HUDEP-2 (cell line): ENCODE results near the gene ATP6V1D.
A peak's percentile ranks its signal among the peaks of the same experiment; 100 is the strongest.
"Not testable (repeated sequence)": the region's sequence is repeated elsewhere in the genome, so short reads cannot be mapped to it uniquely, and the experiment has no call there.

Experiments
- DNase-seq, 76 experiments: peaks; one replicate each; lab custom pipeline; 2025; ENCODE audit not compliant: unreplicated experiment in 76 of 76; lab: John Stamatoyannopoulos, UW

ATP6V1D gene

DNA sequence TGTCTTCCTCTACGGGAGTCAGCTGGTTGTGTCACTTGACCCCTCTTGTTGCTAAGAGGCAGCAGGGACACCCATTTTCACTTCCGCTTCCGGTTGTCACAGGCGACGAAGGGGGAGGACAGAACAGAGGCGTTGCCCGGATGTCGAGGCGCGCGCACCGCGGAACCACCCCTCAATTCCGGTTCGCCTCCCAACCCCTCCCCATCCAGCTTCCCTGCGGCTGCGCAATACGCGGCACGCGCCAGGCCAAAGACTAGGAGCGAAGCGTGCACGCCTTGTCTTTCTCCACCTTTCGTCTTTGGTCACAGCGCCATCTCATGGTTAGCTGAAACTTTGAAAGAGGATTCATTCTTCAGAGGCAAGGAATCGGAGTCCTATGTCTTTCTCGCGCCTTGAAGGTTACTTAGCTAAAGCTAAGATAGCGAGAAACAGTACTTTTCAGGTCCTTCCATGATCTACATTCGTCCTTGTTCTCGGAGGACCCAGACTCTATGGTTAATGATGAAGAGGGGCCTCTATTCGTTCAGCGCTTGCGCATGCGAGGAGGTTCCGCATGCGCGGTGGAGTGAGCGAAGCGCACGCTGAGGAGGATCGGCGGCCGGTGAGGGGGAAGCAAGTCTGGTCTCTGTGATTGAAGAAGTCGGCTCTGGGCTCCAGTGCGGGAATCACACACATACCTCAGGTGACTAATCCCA lies at the start of gene ATP6V1D, which contains the start of gene EIF2S1:
Gene ATP6V1D, minus strand, starts transcription at position 30 of the 695 bp plus-strand sequence. CDS start 106 bp downstream, outside the sequence.
Gene EIF2S1, plus strand, starts transcription at position 554 of the 695 bp plus-strand sequence. CDS start 4,440 bp downstream, outside the sequence.
- DNase-seq = peak; percentile 22 to 99 (median 98)

- not testable (repeated sequence) for DNase-seq
Measured at GRCh38 chr14:67408122-67408801, 48.7 kb upstream of the ATP6V1D start.

- no peak for DNase-seq
Measured at GRCh38 chr14:67405771-67406170, 46.2 kb upstream of the ATP6V1D start.

DNA sequence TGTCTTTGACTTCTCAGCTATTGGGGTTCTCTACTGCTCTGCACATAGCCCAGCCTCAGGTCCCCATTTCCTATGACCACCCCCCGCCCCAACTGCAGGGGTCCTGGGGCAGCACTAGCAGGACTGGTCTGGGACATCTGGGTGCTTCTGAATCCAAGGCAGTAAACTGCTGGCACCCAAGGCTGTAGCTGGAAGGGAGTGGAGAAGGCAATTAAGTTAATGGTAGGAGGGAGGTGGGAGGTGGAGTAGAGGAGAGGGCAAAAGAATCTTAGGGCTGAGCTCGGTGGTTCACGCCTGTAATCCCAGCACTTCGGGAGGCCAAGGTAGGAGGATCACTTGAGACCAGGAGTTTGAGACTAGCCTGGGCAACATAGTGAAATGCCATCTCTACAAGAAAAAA lies 40.8 kb upstream of the ATP6V1D start:
- no peak for DNase-seq

DNA sequence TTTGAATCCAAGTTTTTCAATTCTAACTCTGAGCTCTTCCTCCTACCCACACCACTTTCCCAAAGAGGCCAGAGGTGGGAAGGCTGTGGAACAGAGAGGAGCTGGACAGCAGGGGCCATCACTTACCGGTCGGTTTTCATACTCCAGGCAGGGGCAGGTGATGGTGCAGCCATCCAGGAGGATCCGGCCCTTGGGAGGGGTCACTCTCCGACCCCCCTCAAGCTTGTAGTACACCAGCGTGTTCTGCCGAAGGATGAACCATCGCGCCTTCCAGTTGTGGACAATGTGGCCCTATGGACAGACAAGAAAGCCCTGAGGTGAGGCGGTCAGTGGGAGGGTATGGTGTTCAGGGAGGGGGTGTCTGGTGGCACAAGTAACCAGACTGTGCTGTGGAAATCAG lies 37.9 kb upstream of the ATP6V1D start:
- no peak for DNase-seq

- DNase-seq = no peak
Measured at GRCh38 chr14:67396381-67396970, 36.9 kb upstream of the ATP6V1D start.

GRCh38 chr14:67395876-67396189 lies 36.2 kb upstream of the ATP6V1D start:
- DNase-seq = no peak

DNA sequence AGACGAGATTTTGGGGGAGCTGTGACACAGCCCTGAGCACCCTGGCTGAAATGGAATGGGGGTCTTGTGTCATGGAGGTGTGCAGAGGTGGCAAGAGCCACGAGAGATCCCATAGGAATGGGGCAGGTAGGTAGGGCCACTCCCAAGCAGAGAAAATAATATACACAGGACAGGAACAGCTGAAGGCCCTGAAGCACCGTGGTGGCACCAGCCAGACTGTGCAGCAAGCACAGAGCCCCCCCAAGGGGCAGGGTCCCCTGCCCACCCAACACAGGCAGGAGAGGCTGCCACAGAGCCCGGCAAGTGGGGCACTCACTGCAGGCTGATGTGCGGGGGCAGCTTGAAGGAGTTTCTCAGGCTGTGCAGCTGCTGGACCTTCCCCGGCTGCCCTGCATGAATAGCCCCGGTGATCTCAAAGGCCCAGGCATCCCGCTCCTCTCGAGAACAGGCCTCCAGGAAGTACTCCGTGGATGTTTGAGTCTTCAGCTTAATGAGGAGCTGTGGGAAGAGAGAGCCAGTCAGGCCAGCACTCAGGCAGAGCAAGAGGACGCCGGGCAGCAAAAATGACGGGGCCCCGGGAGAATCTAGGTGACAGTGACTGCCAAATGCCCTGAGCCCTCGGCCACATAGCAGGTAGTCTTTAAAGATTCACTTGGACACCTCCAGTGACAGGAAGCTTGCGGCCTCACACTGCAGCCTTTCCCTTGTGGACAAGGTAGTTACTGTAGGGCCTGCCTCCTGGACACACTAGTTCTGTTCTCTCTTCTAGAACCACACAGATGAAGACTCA lies 35.7 kb upstream of the ATP6V1D start:
- no peak for DNase-seq

DNA sequence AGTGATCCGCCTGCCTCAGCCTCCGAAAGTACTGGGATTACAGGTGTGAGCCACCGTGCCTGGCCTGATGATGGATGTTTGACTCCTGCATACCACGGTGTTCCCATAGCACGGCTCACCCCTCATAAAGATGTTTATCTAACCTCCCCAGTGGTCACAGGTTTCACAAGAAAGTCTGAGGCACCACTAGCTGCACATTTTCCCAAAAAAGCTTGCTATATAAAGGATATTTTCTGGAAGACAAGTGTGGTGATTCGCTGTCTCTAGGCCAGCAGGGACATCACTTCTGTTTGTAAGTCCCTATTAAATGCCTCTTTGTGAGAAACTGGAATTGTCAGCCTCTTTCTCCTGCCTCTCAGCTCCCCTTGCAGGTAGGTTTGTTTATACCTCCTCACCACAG lies 34.1 kb upstream of the ATP6V1D start:
- no peak for DNase-seq

GRCh38 chr14:67392800-67393199 lies 33.2 kb upstream of the ATP6V1D start:
- DNase-seq = peak in 1 of 76 experiments; percentile 7

- no peak for DNase-seq
Measured at GRCh38 chr14:67392123-67392522, 32.5 kb upstream of the ATP6V1D start.

DNA sequence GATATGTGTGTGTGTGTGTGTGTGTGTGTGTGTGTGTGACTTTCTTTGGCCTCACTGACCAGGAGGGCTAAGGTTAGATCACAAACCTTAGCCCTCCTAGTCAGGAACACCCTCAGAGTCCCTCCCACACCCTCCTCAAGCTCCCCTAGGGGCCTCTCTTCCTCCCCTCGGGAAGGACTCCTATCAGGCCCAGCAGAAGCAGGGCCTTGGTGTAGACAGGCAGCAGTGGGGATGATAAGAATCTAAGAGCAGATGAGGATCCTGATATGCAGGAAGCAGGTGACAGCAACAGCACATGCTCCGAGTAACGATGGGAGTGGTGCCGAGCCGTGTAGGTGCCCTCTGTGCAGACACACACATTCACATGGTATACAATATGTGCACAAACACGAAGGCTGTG lies 31.7 kb upstream of the ATP6V1D start:
- peak in 37 of 76 experiments; percentile 13 to 70 (median 28) for DNase-seq

- DNase-seq = no peak
Measured at GRCh38 chr14:67389811-67390534, 30.4 kb upstream of the ATP6V1D start.

GRCh38 chr14:67389275-67389674 lies 29.7 kb upstream of the ATP6V1D start:
- peak in 16 of 76 experiments; percentile 7 to 68 (median 24) for DNase-seq

DNA sequence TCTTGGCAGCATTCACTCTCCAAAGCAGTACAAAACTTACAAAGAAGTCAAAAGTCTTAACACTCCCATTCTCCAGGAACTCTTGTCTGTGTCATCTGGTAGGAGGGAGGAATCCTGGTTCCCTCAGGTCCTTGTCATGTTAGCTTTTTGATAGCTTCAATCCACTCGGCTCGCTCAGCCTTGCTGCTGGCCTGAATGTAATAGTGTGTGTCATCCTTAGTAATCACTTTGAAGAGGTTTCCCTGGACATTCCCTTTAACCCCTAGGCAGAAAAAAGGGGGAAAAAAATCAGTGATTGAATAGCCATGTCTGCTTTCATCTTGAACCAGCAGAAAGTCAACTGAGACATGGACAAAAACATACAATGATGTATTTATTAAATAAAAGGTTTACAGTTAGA lies 27.6 kb upstream of the ATP6V1D start:
- no peak for DNase-seq

GRCh38 chr14:67385618-67386017 lies 26.0 kb upstream of the ATP6V1D start:
- no peak for DNase-seq

- DNase-seq = peak in 3 of 76 experiments; percentile 5 to 19 (median 7)
Measured at GRCh38 chr14:67385120-67385519, 25.5 kb upstream of the ATP6V1D start.

- no peak for DNase-seq
Measured at GRCh38 chr14:67377916-67378315, 18.3 kb upstream of the ATP6V1D start.

GRCh38 chr14:67373347-67373746 lies 13.7 kb upstream of the ATP6V1D start:
- no peak for DNase-seq

GRCh38 chr14:67372833-67373232 lies 13.2 kb upstream of the ATP6V1D start:
- no peak for DNase-seq
